A673 (cell line): ENCODE measurements around the gene MYO18A. TPM values are rescaled to one million over a fixed set of nuclear protein-coding genes. Genes with fewer than 3 reads are reported as not detected.

ENCODE experiments used
- BruUV-seq: library from RNA; stranded (reverse); fragments of 400-500 nt; replicated peaks from 2 replicates; lab custom pipeline; 2021; lab: Mats Ljungman, UMichigan
- CTCF ChIA-PET: fragments of 300-600 bp; sonication (Branson Sonifier 250); formaldehyde crosslinking; loops from one replicate; lab custom pipeline; 2022; ENCODE audit warnings: antibody characterized with exemption; lab: Charles Lee
- POLR2A ChIA-PET: fragments of 300-600 bp; sonication (Branson Sonifier 250); formaldehyde crosslinking; loops from one replicate; lab custom pipeline; 2022; ENCODE audit warnings: antibody characterized with exemption; ENCODE audit not compliant: low non-redundant PET; lab: Charles Lee
- DNase-seq: peaks from one replicate; pipeline ENCODE4 v3.0.0-alpha.2; 2015; ENCODE audit warnings: low spot score
- H3K27ac ChIP-seq: fragments of 200-600 bp; sonication (generic); 2 replicates; pipeline ENCODE4 v1.5.1; 2016; ENCODE audit warnings: mixed run types, low read depth, mild to moderate bottlenecking, mixed read lengths, antibody characterized with exemption, low read length; ENCODE audit not compliant: poor library complexity, severe bottlenecking
- H3K27me3 ChIP-seq: fragments of 200-600 bp; sonication (generic); replicated peaks from 2 replicates; pipeline ENCODE4 v1.6.1; 2017; ENCODE audit warnings: mixed run types, low read depth, mild to moderate bottlenecking, mixed read lengths, antibody characterized with exemption, low read length; ENCODE audit not compliant: insufficient read depth, poor library complexity
- H3K36me3 ChIP-seq: fragments of 200-600 bp; sonication (generic); 2 replicates; pipeline ENCODE4 v1.6.1; 2016; ENCODE audit warnings: mixed run types, mild to moderate bottlenecking, mixed read lengths, antibody characterized with exemption, low read length; ENCODE audit not compliant: insufficient read depth, poor library complexity, severe bottlenecking
- H3K4me1 ChIP-seq: fragments of 200-600 bp; sonication (generic); 2 replicates; pipeline ENCODE4 v1.6.1; 2017; ENCODE audit warnings: mixed run types, mild to moderate bottlenecking, mixed read lengths, antibody characterized with exemption, low read length; ENCODE audit not compliant: insufficient read depth, poor library complexity, severe bottlenecking
- H3K4me3 ChIP-seq: fragments of 200-600 bp; sonication (generic); 2 replicates; pipeline ENCODE4 v1.5.1; 2016; ENCODE audit warnings: low read depth, mixed run types, mild to moderate bottlenecking, mixed read lengths, low read length; ENCODE audit not compliant: poor library complexity, severe bottlenecking
- H3K9me3 ChIP-seq: fragments of 200-600 bp; sonication (generic); 2 replicates; pipeline ENCODE4 v1.6.1; 2016; ENCODE audit warnings: mixed run types, low read depth, mild to moderate bottlenecking, mixed read lengths, antibody characterized with exemption, low read length; ENCODE audit not compliant: poor library complexity, severe bottlenecking
- EZH2 ChIP-seq: fragments of 200-600 bp; sonication (generic); IDR thresholded peaks from 2 replicates; pipeline ENCODE4 v1.6.1; 2017; ENCODE audit warnings: borderline replicate concordance, low read depth, mild to moderate bottlenecking, mixed read lengths, antibody characterized with exemption, low read length; ENCODE audit not compliant: poor library complexity, severe bottlenecking
- intact Hi-C: fragments of 100-400 bp; cut with micrococcal nuclease; formaldehyde crosslinking; loops from one replicate; pipeline ENCODE4 v1.10.0; 2022; ENCODE audit not compliant: unreplicated experiment
- total RNA-seq: library from RNA; stranded (reverse); gene quantifications from 2 replicates; pipeline ENCODE4 v1.2.3, GENCODE V29; 2021
- TF ChIP-seq, protein P1 (sequence below): fragments of 300-800, 200-600 bp; sonication (generic); conservative IDR thresholded peaks from 2 replicates; pipeline ENCODE4 v1.5.1; 2017; ENCODE audit warnings: low read depth, mild to moderate bottlenecking, antibody characterized with exemption, low read length, moderate library complexity, mixed read lengths

MYO18A gene
- total RNA-seq, 1 experiment from 2014 or later: 26.6 TPM

DNA sequence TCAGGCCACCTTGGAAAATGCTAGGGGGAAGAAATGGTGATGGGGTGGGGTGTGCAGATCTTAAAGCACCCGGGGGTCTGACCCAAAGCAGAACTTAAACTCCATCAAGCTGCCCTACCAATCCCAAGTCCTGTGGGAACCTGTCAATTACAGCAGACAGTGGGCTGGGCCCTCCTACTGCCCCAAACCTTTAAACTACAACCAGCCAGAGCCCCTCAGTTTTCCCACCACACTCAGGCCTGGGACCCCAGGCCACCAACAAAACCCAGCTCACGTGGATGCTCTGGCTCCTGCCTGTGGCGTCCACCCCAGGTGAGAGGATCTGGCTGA lies 2.7 kb downstream of the MYO18A start:
- POLR2A ChIA-PET: no interaction called here
- H3K27me3 ChIP-seq: no peaks in the 10 kb centered on the region
- intact Hi-C loops: no loop called here
- H3K9me3 ChIP-seq: no peaks in the 10 kb centered on the region
- CTCF ChIA-PET: interaction anchor here (1.0 kb wide), 1 partner anchor 54 kb away, joined by 3 read pairs; no protein-coding TSS in a partner anchor
- BruUV-seq: no TSS peak
- H3K4me1 ChIP-seq: peaks cover 22% of the 10 kb centered on the region
- no peak overlapping the region for H3K27ac ChIP-seq
- H3K4me3 ChIP-seq: no peak overlapping the region
- TF ChIP-seq, protein P1, sequence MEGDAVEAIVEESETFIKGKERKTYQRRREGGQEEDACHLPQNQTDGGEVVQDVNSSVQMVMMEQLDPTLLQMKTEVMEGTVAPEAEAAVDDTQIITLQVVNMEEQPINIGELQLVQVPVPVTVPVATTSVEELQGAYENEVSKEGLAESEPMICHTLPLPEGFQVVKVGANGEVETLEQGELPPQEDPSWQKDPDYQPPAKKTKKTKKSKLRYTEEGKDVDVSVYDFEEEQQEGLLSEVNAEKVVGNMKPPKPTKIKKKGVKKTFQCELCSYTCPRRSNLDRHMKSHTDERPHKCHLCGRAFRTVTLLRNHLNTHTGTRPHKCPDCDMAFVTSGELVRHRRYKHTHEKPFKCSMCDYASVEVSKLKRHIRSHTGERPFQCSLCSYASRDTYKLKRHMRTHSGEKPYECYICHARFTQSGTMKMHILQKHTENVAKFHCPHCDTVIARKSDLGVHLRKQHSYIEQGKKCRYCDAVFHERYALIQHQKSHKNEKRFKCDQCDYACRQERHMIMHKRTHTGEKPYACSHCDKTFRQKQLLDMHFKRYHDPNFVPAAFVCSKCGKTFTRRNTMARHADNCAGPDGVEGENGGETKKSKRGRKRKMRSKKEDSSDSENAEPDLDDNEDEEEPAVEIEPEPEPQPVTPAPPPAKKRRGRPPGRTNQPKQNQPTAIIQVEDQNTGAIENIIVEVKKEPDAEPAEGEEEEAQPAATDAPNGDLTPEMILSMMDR: no peak
- no peak for TF ChIP-seq EZH2
- no peaks in the 10 kb centered on the region for H3K36me3 ChIP-seq
- no peak for DNase-seq

- TF ChIP-seq, protein P1: no peak
- TF ChIP-seq EZH2: no peak
- peak; percentile 49 for DNase-seq
- Histone ChIP-seq H3K4me3 (peak overlapping the region; percentile 42), H3K4me1 (peaks cover 22% of the 10 kb centered on the region), H3K9me3 (no peaks in the 10 kb centered on the region), H3K27me3 (no peaks in the 10 kb centered on the region), H3K36me3 (no peaks in the 10 kb centered on the region), H3K27ac (no peak overlapping the region)
- POLR2A ChIA-PET: no interaction called here
- intact Hi-C loops: no loop called here
- CTCF ChIA-PET: interaction anchor here (0.5 to 1.0 kb wide), 5 partner anchors 10 to 391 kb away, joined by 3 to 15 read pairs (median 3); no protein-coding TSS in a partner anchor
- no TSS peak for BruUV-seq
Observed at GRCh38 chr17:29176558-29177351, 3.4 kb downstream of the MYO18A start.

GRCh38 chr17:29175349-29175748 lies 4.8 kb downstream of the MYO18A start:
- TF ChIP-seq EZH2: no peak
- TF ChIP-seq, protein P1: no peak
- intact Hi-C loops: no loop called here
- no TSS peak for BruUV-seq
- Histone ChIP-seq H3K4me1 (peaks cover 22% of the 10 kb centered on the region), H3K36me3 (no peaks in the 10 kb centered on the region), H3K4me3 (no peak overlapping the region), H3K9me3 (no peaks in the 10 kb centered on the region), H3K27ac (no peak overlapping the region), H3K27me3 (no peaks in the 10 kb centered on the region)
- ChIA-PET CTCF (interaction anchor here (0.6 to 1.1 kb wide), 2 partner anchors 20 to 26 kb away, joined by 4 read pairs; no protein-coding TSS in a partner anchor), POLR2A (no interaction called here)
- no peak for DNase-seq
